Mucosa of descending colon (tissue), 3 donors: ENCODE measurements around the gene RPAP3. TPM values are rescaled to one million over a fixed set of nuclear protein-coding genes. Genes with fewer than 3 reads are reported as not detected.
A peak's percentile ranks its signal among the peaks of the same experiment; 100 is the strongest.

Experiments
- ATAC-seq: fragments of 200-7000 bp; cut with Tn5 transposase; one replicate; pipeline ENCODE4 v1.9.1; 2020; ENCODE audit warnings: mild to moderate bottlenecking, moderate library complexity
- DNase-seq, 3 donors: peaks; one replicate each; pipeline ENCODE4 v3.0.0-alpha.2; 2020
- H3K36me3 ChIP-seq: fragments of 200-600 bp; one replicate; pipeline ENCODE4 v1.8.0; 2021; ENCODE audit warnings: low read depth, mild to moderate bottlenecking
- H3K4me1 ChIP-seq: fragments of 200-600 bp; one replicate; pipeline ENCODE4 v1.8.0; 2021; ENCODE audit warnings: low read depth, mild to moderate bottlenecking
- H3K4me3 ChIP-seq: fragments of 200-600 bp; one replicate; pipeline ENCODE4 v1.8.0; 2021; ENCODE audit warnings: mild to moderate bottlenecking
- H3K9me3 ChIP-seq: fragments of 200-600 bp; one replicate; pipeline ENCODE4 v1.8.0; 2021; ENCODE audit warnings: mild to moderate bottlenecking
- CTCF ChIP-seq: fragments of 200-600 bp; IDR thresholded peaks from one replicate; pipeline ENCODE4 v1.8.0; 2022; ENCODE audit warnings: antibody characterized with exemption, mild to moderate bottlenecking
- intact Hi-C, 2 donors: fragments of 100-400 bp; cut with DNase I in 1 of 2; cut with micrococcal nuclease in 1 of 2; formaldehyde crosslinking; loops; one replicate each; pipeline versions ENCODE4 v1.11.0 to v1.11.1; 2022; cut with DNase I, micrococcal nuclease
- total RNA-seq, 3 donors: library from RNA; stranded (reverse); fragmentation: NEBNext Ultra II Directional in 2 of 3; extraction: Animal tissue kit (Norgen Biotek cat#: 25700) in 2 of 3; gene quantifications; one replicate each; pipeline versions ENCODE4 v1.2.1 to v1.2.4, GENCODE V29; 2021 to 2023
- donor health status: DM: no; HTN: no; CAD: no; lungs with moderate emphysema.
- donor health status: DM: no; HTN: no; CAD: no.
- donor health status: DM: no; HTN: yes; CAD: no.

RPAP3 gene
- total RNA-seq, 3 donors from 2014 or later, result 16.5 to 26.0 (median 20.0) TPM

- intact Hi-C loops, result no loop called here
- Histone ChIP-seq H3K36me3 (no peaks in the 10 kb centered on the region), H3K4me3 (no peak overlapping the region), H3K9me3 (no peaks in the 10 kb centered on the region), H3K4me1 (peaks cover 26% of the 10 kb centered on the region)
- ATAC-seq (no peak), DNase-seq (peak in 1 of 3 donors; percentile 32)
- no peak for TF ChIP-seq CTCF
These were observed 32.2 kb upstream of the RPAP3 start for GRCh38 chr12:47737936-47738594.

GRCh38 chr12:47736877-47737676, 31.2 kb upstream of the RPAP3 start:
- DNase-seq, result peak; percentile 70 to 83 (median 76)
- TF ChIP-seq CTCF, result no peak
- peak; percentile 41 for ATAC-seq
- intact Hi-C loops, result no loop called here
- no peak overlapping the region for H3K4me3 ChIP-seq
- H3K9me3 ChIP-seq, result no peaks in the 10 kb centered on the region
- H3K4me1 ChIP-seq, result peaks cover 26% of the 10 kb centered on the region
- no peaks in the 10 kb centered on the region for H3K36me3 ChIP-seq

- peak; percentile 23 for ATAC-seq
- H3K4me1 ChIP-seq, result peaks cover 20% of the 10 kb centered on the region
These were observed 30.4 kb upstream of the RPAP3 start for GRCh38 chr12:47736216-47736615.

GRCh38 chr12:47735649-47736048, 29.8 kb upstream of the RPAP3 start:
- intact Hi-C loops, result no loop called here
- peaks cover 19% of the 10 kb centered on the region for H3K4me1 ChIP-seq
- DNase-seq (no peak), ATAC-seq (no peak)
- H3K4me3 ChIP-seq, result no peak overlapping the region
- no peaks in the 10 kb centered on the region for H3K36me3 ChIP-seq
- TF ChIP-seq CTCF, result no peak
- no peaks in the 10 kb centered on the region for H3K9me3 ChIP-seq

More at GRCh38 chr12:47736216-47736615, 30.4 kb upstream of the RPAP3 start:
- H3K4me3 ChIP-seq, result no peak overlapping the region
- DNase-seq, result peak in 1 of 3 donors; percentile 37
- H3K36me3 ChIP-seq, result no peaks in the 10 kb centered on the region
- no peaks in the 10 kb centered on the region for H3K9me3 ChIP-seq
- intact Hi-C loops, result no loop called here
- no peak for TF ChIP-seq CTCF

GRCh38 chr12:47734725-47735480, 29.1 kb upstream of the RPAP3 start:
- ATAC-seq (no peak), DNase-seq (peak in 1 of 3 donors; percentile 26)
- Histone ChIP-seq H3K36me3 (no peaks in the 10 kb centered on the region), H3K4me3 (no peak overlapping the region), H3K9me3 (no peaks in the 10 kb centered on the region), H3K4me1 (peaks cover 16% of the 10 kb centered on the region)
- no peak for TF ChIP-seq CTCF
- intact Hi-C loops, result no loop called here
